NCI-H446 (cell line): Measurements from ENCODE around the gene STAG3.
"Not testable (repeated sequence)": the region's sequence is repeated elsewhere in the genome, so short reads cannot be mapped to it uniquely, and the experiment has no call there.

Experiments
- DNase-seq, 2 experiments: peaks; one replicate each; lab custom pipeline; 2025; lab: John Stamatoyannopoulos, UW

STAG3 gene

GRCh38 chr7:100247152-100247757 lies 69.5 kb downstream of the STAG3 start:
- DNase-seq, result peak in 1 of 2 experiments; percentile 35

DNA sequence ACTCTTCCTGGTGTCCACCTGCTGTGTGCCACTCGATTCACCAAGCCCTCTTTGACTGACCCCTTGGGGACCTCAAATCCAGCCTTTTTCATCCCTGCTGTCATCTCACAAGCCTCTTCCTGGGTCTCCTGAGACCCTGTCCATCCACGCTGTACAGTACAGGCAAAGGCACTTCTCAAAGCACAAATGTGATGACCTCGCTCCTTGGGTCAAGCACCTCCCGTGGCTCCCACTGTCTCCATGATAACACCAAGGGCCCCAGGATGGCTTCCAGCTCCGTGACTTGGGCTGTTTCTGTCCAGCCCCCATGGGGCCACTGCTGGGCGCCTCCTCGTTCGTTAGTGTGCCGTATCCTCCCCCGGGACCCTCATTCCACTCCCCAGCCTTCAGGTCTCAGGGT lies 70.8 kb downstream of the STAG3 start:
- no peak for DNase-seq

GRCh38 chr7:100257017-100257416 lies 79.3 kb downstream of the STAG3 start:
- no peak for DNase-seq

GRCh38 chr7:100259984-100260383 lies 82.3 kb downstream of the STAG3 start:
- not testable (repeated sequence) for DNase-seq

DNA sequence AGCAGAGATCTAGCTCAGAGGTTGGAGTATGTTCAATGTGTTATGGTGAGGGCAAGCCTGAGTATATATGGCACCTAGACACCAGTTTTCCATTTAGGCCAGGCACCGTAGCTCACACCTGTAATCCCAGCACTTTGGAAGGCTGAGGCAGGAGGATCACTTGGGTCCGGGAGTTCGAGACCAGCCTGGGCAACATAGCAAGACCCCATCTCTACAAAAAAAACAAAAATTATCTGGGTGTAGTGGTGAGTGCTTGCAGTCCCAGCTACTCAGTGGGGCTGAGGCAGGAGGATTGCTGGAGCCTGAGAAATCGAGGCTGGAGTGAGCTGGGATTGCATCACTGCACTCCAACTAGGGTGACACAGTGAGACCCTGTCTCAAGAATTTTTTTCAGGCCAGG lies 85.2 kb downstream of the STAG3 start:
- not testable (repeated sequence) for DNase-seq
